C1 segment of cervical spinal cord (tissue), 14 donors: ENCODE results near the gene PRKCA.

ENCODE experiments used
- DNase-seq, 14 donors: peaks; one replicate each; lab custom pipeline; 2025; lab: John Stamatoyannopoulos, UW

PRKCA gene

DNA sequence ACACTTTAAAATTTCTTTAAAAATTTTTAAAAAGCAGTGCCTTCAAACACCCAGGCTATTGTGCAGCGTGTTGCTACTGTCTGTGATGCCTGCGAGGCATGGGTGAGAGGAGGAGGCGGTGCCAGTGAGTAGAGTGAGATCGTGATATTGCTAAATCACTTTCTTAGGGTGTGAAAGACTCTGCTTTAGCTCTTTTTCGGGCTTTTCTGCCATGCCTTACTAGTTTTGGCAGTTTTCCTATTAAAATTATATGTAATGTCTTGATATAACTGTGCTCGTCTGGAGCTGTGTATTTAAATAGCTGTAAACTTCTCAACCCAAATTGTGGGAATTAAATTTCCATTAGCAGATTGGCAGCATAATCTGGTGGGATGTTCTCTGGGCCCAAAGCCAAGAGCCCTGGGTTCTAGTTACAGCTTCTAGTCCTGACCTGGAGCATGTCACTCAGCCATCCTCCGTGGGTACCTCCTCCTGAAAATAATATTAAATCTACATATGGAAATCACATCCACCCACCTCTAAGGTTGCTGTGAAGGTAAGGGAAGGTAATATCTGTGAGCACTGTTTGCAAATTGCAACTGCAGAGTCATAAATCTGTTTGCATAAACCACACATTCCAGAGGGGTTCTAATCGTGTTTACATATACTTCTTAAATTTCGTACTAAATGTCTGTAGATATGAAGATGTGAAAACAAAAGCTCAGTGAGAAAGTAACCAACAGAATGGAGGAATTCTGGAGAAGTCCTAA, 268.2 kb downstream of the PRKCA start:
- DNase-seq: no peak

DNA sequence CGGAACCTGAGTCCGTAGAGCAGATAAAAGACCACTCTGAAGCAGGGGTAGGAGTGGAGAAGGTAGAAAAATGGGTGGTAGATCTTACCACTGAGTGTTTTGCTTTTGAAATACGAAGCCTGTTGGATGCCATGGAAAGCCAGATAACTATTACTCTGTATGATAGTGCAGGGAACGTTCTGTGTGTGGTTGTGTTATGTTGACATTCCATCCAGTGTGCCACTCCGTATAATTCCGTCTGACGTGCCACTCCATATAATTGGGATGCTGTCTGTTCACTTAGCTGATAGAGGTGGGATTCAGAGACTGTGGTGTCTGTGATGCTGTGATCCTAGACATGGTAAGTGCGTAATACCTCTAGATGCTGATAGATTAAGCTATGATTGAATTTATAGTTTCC, 269.3 kb downstream of the PRKCA start:
- DNase-seq: no peak

DNA sequence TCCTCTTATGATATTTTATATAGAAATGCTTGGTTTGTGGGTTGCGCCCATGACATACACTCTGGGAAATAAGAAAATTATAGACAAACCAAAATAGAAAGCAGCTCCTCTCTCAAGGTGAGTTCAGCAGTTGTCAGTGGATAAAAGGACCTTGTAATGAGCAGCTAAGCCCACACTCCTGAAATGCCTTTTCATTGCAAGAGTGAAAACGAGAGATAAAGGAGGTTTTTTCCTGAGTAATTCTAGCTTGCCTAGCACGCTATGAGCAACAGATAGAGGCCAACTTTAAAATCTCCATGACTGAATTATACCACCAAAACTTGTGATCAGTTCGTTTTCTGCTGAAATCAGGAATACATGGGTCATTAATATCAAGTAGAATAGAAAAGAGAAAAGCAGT, 270.7 kb downstream of the PRKCA start:
- DNase-seq: no peak

DNA sequence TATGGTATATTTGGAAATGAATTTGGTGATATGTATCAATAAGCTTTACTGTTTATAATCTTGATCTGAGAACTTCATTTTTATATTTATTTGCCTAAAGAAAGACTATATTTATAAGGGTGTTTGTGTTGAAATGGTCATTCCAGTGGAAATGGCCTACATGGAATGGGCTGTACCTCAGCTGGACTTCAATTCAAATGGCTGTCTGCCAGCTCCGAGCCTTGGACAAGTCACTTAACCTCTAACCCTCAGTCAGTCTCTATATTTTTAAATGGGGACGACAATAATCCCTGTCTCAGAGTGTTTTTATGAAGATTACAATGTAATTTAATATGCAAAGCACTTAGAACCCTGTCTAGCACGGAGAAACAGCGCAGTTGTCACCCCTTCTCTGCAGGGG, 271.7 kb downstream of the PRKCA start:
- no peak for DNase-seq

DNA sequence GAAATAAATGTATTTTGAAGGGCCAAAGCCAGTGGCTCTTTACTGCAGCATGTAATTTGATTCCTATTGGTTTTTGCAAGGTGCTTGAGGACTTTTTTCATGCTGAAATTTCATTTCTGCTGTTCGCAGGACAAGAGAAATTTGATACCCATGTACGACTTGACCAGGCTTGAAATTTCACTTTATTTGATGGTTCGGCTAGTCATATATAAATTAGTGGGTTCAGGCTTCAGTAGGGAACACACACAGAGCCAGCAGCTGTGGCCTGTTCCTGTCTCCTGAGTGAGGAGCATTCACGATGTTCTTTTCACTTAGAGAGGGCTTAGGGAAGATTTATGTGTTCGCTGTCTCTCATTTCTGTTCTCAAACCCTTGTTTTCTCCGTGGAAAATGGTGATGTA, 274.1 kb downstream of the PRKCA start:
- no peak for DNase-seq

DNA sequence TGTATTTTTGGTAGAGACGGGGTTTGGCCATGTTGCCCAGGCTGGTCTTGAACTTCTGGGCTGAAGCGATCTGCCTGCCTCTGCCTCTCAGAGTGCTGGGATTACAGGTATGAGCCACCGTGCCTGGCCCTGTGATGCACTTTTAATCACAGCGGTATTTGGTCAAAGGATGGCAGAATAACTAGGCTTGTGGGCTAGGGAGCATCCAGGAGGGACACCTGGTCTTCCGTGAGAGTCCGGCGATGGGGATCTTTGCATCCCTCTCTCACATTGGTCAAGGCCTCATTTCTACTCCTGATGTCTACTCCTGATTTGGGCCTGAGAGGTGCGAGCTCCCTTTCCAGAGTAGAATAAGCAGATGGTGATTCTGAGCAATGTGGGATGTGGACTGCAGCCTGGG, 274.6 kb downstream of the PRKCA start:
- no peak for DNase-seq

- no peak for DNase-seq
Observed at GRCh38 chr17:66578781-66579489, 276.5 kb downstream of the PRKCA start.

- DNase-seq: no peak
Observed at GRCh38 chr17:66579556-66579955, 277.1 kb downstream of the PRKCA start.

- no peak for DNase-seq
Observed at GRCh38 chr17:66580184-66580955, 278.0 kb downstream of the PRKCA start.

- no peak for DNase-seq
Observed at GRCh38 chr17:66580956-66581391, 278.6 kb downstream of the PRKCA start.

DNA sequence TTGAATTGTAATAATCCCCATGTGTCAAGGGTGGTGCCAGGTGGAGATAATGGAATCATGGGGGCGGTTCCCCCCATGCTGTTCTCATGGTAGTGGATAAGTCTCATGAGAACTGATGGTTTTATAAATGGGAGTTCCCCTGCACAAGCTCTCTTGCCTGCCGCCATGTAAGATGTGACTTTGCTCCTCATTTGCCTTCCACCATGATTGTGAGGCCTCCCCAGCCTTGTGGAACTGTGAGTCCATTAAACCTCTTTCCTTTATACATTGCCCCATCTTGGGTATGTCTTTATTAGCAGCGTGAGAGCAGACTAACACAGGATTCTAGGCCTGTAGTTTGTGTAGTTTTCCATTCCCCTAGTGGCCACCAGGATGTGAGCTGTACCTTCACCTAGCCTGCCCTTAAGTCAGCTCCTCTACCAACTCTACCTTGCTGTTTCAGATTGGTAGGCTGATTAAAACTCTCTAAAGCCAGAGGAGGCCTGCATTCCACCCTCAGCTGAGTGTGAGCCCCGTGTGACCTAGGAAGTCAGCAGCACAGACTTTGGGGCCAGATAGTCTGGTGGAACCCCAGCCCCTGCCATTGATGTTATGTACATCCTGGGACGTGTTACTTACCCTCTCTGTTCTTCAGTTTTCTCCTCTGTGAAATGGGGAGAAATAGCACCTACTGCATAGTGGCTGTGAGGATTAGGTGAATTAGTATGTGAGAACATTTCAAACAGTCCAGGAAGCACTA, 280.1 kb downstream of the PRKCA start:
- no peak for DNase-seq

DNA sequence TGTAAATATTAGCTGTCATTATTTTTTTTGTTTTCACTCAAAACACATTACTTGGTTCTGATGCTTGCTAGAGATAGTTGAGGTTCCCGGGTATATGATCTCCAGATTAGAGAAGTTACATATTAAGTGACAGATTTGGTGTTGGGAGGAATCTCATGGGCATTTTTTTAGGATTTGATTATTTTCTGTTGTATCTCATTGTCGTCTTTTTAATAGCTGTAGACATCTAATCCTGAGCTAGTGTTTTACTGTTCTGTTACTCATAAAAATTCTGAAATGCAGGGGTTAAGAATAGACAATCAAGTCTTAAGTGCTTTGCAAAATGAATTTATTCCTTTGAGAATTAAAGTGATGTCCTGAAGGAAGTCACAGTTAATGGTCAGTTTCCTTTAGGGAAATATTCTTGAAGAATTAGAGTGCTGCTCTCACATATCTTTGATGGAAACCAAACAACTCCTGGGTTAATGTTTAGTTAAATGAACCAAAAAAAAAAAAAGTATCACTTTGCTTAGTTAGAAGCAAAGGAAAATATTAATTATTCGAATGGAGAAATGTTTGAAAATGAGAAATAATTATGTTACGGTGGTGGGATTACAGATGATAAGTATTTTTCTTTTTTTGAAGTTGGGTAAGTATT, 280.8 kb downstream of the PRKCA start:
- no peak for DNase-seq

GRCh38 chr17:66584927-66585326, 282.5 kb downstream of the PRKCA start:
- DNase-seq: no peak

DNA sequence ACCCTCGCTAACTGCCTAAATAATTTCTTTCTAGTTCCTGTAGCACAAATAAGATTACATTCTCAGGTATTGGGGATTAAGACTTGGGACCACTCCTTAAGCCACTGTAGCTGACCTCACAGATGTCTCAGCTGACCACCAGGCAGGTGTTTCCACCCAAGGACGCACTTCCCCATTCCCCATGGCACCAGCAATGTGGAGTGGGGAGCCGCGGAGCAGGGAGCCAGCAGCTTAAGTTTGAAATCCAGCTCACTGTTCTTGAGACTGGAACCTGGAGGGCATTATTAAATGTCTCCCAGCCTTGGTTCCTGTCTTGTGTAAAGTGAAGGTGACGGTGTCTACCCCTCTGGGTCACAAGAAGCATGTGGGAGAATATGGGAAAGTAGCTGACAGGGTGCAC, 283.1 kb downstream of the PRKCA start:
- no peak for DNase-seq

- DNase-seq: no peak
Observed at GRCh38 chr17:66589892-66590291, 287.5 kb downstream of the PRKCA start.

DNA sequence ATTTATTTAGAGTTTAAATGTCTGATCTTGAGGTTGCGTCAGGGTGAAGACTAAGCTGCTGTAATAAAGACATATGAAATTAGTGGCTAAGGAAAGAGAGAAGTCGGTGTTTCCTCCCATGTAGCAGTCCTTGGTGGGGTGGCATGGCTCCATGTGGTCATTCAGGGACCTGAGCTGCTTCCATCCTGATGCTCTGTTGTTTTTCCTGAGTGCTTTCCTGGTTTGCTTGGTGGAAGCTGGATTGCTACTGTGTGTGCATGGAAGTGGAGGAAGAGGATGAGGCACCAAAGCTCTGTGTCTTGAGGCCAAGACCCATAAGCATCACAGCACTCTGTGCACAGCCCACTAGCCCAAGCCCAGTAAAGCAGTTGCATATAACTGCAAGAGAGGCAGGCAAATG, 290.7 kb downstream of the PRKCA start:
- DNase-seq: no peak

- no peak for DNase-seq
Observed at GRCh38 chr17:66595893-66596292, 293.5 kb downstream of the PRKCA start.

DNA sequence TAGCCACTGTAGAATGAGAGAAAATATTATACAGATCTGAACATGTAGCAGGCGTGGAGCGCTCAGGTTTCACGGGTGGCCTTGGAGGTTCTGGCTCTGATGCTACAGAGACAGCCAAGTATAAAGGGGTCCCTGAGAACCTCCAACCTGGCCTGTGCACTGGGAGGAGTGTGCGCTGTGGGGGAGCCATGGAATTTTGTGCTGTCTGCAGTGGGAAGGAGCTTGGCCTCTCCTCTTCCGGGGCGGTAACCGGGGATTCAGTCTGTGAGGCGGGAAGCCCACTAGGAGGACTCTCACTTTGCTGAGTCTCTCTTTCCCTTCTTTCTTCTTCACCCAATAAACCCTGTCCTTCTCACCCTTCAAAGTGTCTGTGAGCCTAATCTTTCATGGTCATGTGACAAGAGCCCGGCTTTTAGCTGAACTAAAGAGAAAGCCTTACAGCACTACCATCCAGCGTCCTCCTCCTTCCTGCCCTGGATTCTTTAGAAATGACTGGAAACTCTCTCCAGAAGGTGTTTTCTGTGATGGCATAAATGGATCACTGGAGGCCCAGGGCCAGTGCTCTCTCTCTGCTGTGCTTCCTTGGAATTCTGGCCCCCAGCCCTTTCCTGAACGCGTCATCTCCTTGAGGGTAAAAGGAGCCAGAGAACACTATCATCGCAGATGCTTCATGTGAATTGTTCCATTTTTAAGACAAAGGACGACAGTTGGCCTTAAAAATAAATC, 300.4 kb downstream of the PRKCA start:
- DNase-seq: peak in 1 of 14 donors; percentile 16

DNA sequence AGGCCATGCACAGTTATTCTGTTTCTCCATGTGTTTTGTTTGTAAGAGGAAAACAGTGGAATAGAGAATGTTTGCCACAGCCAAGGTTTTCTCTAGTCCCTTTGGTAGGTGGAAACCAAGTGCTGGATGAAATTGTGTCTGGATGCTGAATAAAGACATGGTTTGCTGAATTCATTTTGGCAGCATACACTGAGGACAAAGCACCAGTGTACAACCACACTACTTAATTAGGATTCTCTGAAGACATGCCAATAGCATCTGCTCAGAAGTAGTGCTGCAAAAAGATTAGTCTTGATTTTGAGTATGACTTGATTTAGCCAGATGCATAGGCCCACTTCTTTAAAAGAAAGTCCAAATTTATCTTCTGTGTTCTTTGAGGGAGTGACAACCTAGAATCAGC, 302.0 kb downstream of the PRKCA start:
- DNase-seq: no peak

DNA sequence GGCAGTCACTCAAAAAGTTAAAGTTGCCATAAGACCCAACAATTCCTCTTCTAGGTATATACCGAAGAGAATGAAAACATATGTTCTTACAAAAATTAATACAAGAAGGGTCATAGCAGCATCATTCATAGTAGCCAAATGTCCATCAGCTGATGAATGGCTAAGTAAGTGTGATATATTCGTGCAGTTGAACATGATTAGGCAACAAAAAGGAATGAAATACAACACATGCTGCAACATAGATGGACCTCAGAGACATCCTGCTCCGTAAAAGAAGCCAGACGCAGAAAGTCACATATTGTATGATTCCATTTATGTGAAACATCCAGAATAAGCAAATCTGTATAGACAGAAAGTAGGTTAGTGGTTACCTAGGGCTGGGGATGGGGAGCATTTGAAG, 303.1 kb downstream of the PRKCA start:
- no peak for DNase-seq
